Activated CD8-positive, alpha-beta memory T cell treated with anti-CD3 and anti-CD28 coated beads for 36 hours (primary cell): Measurements from ENCODE around the gene NXF2. TPM values are rescaled to one million over a fixed set of nuclear protein-coding genes. Genes with fewer than 3 reads are reported as not detected.
"Not testable (repeated sequence)": the region's sequence is repeated elsewhere in the genome, so short reads cannot be mapped to it uniquely, and the experiment has no call there.

Experiments
- CTCF ChIA-PET: fragments of 350-600 bp; sonication (Branson Sonifier 250); formaldehyde crosslinking; loops from one replicate; lab custom pipeline; 2021; ENCODE audit warnings: antibody characterized with exemption; lab: Charles Lee
- POLR2A ChIA-PET: fragments of 350-600 bp; sonication (Branson Sonifier 250); formaldehyde crosslinking; loops from one replicate; lab custom pipeline; 2021; ENCODE audit warnings: antibody characterized with exemption; lab: Charles Lee
- total RNA-seq, 2 experiments: library from RNA; stranded (reverse); gene quantifications; one replicate each; pipeline ENCODE4 v1.2.3, GENCODE V29; 2021

NXF2 gene, protein sequence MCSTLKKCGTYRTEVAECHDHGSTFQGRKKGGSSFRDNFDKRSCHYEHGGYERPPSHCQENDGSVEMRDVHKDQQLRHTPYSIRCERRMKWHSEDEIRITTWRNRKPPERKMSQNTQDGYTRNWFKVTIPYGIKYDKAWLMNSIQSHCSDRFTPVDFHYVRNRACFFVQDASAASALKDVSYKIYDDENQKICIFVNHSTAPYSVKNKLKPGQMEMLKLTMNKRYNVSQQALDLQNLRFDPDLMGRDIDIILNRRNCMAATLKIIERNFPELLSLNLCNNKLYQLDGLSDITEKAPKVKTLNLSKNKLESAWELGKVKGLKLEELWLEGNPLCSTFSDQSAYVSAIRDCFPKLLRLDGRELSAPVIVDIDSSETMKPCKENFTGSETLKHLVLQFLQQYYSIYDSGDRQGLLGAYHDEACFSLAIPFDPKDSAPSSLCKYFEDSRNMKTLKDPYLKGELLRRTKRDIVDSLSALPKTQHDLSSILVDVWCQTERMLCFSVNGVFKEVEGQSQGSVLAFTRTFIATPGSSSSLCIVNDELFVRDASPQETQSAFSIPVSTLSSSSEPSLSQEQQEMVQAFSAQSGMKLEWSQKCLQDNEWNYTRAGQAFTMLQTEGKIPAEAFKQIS
- not detected for total RNA-seq

- CTCF ChIA-PET, POLR2A ChIA-PET: not testable (repeated sequence)
These were observed at the start of gene NXF2 for GRCh38 chrX:102246893-102247292. TSS of gene NXF2 (plus strand) at chrX:102247167. CDS start at chrX:102307079, 59,912 bp downstream.

DNA sequence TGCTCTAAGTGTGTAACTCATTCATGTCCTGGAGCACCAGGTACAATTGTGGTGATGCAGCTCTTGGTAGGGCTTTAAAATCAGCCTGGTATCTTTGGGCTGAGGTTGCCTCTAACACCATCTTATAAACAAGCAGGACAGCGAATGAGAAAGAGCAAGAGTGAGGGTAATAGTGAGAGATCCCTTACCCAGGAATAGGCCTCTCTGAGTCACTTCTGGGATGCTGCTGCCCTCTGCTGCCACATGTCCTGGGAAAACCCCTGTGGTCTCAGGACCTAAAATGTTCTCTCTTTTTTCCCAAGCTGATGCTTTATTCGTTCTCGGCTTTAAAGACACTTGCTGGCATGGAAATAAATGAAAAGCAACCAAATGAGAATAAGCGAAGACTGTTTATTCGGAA, 39.0 kb upstream of the NXF2 start:
- POLR2A ChIA-PET, CTCF ChIA-PET: not testable (repeated sequence)

- CTCF ChIA-PET, POLR2A ChIA-PET: not testable (repeated sequence)
These were observed 32.0 kb upstream of the NXF2 start, which contains the start of gene TCP11X1 for GRCh38 chrX:102214986-102215385. TSS of gene TCP11X1 (plus strand) at chrX:102215301.

DNA sequence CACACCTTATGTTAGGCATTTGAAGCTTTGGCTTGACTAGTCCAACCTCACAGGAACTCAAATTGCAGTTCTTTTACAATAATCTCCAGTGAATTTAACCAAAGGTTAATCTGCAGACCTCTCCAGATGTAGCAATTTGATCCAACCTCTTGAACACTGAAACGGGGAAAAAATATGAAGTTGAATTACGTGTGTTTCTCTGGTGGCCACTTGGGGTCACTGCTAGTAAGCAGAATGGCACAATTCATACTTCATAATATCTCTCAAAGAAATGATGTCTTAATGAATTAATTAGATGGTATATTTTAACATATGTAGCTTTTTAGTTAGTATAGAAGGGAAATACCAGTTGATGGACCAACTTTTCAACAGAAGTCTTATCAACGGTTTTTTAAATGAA, 30.5 kb upstream of the NXF2 start:
- POLR2A ChIA-PET, CTCF ChIA-PET: not testable (repeated sequence)

DNA sequence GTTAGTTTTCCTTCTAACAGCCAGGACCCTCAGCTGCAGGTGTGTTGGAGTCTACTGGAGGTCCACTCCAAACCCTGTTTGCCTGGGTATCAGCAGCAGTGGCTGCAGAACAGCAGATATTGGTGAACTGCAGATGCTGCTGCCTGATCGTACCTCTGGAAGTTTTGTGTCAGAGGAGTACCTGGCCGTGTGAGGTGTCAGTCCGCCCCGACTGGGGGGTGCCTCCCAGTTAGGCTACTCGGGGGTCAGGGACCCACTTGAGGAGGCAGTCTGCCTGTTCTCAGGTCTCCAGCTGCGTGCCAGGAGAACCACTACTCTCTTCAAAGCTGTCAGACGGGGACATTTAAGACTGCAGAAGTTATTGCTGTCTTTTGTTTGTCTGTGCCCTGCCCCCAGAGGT, 11.3 kb upstream of the NXF2 start:
- CTCF ChIA-PET, POLR2A ChIA-PET: not testable (repeated sequence)

DNA sequence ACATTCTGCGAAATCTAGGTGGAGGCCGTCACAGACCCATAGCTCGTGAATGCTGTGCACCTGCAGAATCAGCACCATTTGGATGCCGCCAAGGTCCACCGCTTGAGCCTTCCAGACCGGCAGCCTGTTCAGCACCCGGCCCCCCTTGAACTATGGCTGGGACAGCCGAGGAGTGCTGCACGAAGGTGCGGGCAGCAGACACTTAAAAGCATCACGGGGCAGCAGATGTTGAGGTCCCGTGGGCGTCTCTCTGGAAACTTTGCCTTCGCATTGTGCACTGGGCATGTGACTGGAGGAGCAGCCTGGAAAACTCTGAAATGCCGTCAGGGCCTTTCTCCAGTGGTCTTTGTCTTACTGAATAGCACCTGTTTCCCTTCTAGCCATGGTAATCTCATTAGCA, 6.7 kb upstream of the NXF2 start:
- CTCF ChIA-PET, result not testable (repeated sequence)

DNA sequence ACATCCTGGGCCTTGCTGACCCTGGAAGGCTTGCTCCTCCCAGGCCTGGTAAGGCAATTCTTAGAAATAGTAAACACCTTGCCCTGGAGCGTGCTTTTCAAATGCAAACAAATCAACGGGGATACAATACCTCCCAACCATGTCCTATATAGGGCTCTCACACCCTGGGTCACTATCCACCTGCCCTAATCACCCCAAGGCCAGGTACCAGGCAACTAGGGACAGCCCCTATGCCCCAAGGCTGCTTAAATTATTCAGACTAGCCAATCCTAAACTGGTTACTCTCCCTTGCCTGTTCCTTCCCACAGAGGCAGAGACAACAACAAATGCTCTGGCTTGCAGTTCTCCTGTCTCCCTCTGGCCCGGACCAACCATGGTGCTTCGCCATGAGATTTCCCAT, 25.3 kb downstream of the NXF2 start:
- CTCF ChIA-PET, POLR2A ChIA-PET: not testable (repeated sequence)

More for the DNA sequence above, 6.7 kb upstream of the NXF2 start:
- POLR2A ChIA-PET, result not testable (repeated sequence)

DNA sequence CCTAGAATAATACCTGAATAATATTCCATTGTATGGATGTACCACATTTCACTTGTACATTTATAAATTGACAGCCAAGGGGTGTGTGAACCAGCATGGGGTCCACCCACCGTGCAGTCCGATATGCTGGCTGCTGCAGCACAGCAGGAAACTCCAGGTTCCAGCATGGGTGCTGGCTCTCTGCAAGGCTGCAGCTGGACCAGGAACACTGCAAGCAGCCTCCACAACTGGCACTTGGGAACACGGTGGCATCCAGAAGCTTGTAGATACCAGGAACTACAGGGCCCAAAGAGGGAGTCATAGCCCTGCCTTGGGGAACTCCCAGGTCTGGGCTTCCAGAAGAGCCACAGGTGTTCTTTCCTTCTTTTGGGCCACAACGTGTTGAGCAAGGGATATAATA, 91.2 kb downstream of the NXF2 start:
- CTCF ChIA-PET, result no interaction called here
- POLR2A ChIA-PET, result no interaction called here

DNA sequence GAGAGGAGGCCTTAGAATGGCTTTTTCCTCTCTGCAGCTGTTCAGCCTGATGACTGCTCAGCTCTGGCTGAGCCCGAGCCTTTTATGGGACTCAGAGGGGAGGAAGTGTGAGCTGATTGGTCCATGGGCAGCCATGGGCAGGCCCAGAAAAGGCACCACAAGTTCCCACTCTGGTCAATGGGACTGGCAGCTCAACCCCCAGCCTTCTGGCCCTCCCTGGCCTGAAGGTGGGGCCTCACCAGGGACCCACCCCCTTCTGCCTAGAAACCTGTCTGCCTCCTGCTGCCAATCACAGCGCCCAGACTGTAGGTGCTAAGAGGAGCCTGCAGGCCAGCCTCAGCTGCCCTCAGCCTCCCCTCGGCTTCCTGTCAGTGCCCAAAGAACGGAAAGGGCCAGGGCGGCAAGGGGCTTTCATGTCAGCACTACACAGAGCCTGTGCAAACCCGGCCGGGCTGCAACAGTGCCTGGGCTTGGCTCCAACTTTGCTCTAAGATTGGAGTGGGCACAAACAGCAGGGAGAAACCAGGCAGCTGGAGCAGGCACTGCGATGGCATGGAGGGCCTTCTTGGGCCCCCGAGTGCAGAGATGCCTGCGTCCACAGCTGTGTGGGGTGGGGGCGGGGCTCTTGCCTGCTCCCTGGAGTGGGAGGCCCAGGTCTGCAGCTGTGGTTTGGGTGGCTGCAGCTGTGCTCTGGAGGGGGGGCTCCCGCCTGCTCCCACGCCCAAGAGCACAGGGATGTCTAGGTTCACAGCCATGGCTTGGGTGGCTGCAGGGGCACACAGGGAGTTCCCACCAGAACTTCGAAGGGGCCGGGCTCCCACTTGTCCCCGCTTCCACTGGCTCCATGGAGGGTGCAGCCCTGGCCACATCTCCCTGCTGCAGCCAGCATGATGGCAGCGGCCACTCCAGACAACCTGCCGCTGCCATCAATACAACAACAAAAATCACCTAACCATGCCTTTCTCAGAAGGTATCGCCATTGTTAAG, 92.6 kb downstream of the NXF2 start:
- ChIA-PET CTCF (no interaction called here), POLR2A (no interaction called here)

GRCh38 chrX:102341867-102342266, 94.9 kb downstream of the NXF2 start:
- CTCF ChIA-PET, result no interaction called here
- POLR2A ChIA-PET, result no interaction called here

DNA sequence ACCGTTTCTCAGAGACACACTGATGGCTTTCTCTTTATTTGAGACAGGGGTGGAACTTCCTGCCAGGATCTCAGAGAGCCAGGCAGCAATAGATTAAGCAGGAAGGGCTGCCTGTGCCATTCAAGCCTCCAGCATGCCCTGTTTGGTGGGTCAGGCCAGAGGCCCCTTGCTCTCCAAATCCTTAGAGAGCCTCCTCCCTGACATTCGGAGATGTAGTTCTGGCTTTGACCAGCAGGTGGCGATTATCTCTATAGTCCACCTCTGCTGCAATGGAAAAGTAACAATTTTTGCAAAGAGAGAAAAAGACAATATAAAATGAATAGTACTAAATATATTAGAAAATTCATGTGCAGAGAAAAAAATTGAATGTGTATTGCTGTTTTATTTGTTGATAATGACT, 98.9 kb downstream of the NXF2 start:
- CTCF ChIA-PET, result no interaction called here
- POLR2A ChIA-PET, result no interaction called here

Other genes starting within 250 kb of the NXF2 start
- not detected for gene TCEAL2, start 121.5 kb upstream of the NXF2 start, total RNA-seq
- not detected for gene TCEAL6, start 104.7 kb upstream of the NXF2 start, total RNA-seq
- gene BEX5, start 91.2 kb upstream of the NXF2 start, total RNA-seq, result 1 to 10 TPM; 1.4 to 2.8 TPM
- gene TCP11X1, start 31.9 kb upstream of the NXF2 start, total RNA-seq, result not detected
- gene NXF2B, start 192.8 kb downstream of the NXF2 start, total RNA-seq, result not detected
- not detected for gene TCP11X2, start 224.6 kb downstream of the NXF2 start, total RNA-seq